GM15510 (cell line): ENCODE measurements around the gene LRRC3B.

Source experiments
- POLR2A ChIP-seq: IDR thresholded peaks from 3 replicates; pipeline ENCODE4 v1.6.1; 2011; ENCODE audit warnings: borderline replicate concordance; ENCODE audit not compliant: insufficient read length; ENCODE audit errors: extremely low read depth

Gene LRRC3B

GRCh38 chr3:26657348-26657976, 34.9 kb downstream of the LRRC3B start:
- no peak for TF ChIP-seq POLR2A

- no peak for TF ChIP-seq POLR2A
These were observed 45.6 kb downstream of the LRRC3B start for GRCh38 chr3:26668171-26668570.

GRCh38 chr3:26668696-26669095, 46.1 kb downstream of the LRRC3B start:
- no peak for TF ChIP-seq POLR2A

- TF ChIP-seq POLR2A, result no peak
These were observed 52.8 kb downstream of the LRRC3B start for GRCh38 chr3:26675336-26675735.

- no peak for TF ChIP-seq POLR2A
These were observed 59.1 kb downstream of the LRRC3B start for GRCh38 chr3:26681632-26682031.

- TF ChIP-seq POLR2A, result no peak
These were observed 59.8 kb downstream of the LRRC3B start for GRCh38 chr3:26682406-26682805.

GRCh38 chr3:26683902-26684301, 61.3 kb downstream of the LRRC3B start:
- TF ChIP-seq POLR2A, result no peak

GRCh38 chr3:26687466-26687865, 64.9 kb downstream of the LRRC3B start:
- no peak for TF ChIP-seq POLR2A

GRCh38 chr3:26699553-26699952, 77.0 kb downstream of the LRRC3B start:
- TF ChIP-seq POLR2A, result no peak

- no peak for TF ChIP-seq POLR2A
These were observed 80.9 kb downstream of the LRRC3B start for GRCh38 chr3:26703519-26703918.

- TF ChIP-seq POLR2A, result no peak
These were observed 82.2 kb downstream of the LRRC3B start for GRCh38 chr3:26704736-26705135.

GRCh38 chr3:26708501-26708900, 85.9 kb downstream of the LRRC3B start:
- TF ChIP-seq POLR2A, result no peak

- no peak for TF ChIP-seq POLR2A
These were observed 89.8 kb downstream of the LRRC3B start for GRCh38 chr3:26712211-26713026.

GRCh38 chr3:26713091-26713490, 90.5 kb downstream of the LRRC3B start:
- no peak for TF ChIP-seq POLR2A

GRCh38 chr3:26714485-26714884, 91.9 kb downstream of the LRRC3B start:
- no peak for TF ChIP-seq POLR2A

- no peak for TF ChIP-seq POLR2A
These were observed 92.9 kb downstream of the LRRC3B start for GRCh38 chr3:26715431-26715830.
